Measurements from ENCODE around the gene NXT1. TPM values are rescaled to one million over a fixed set of nuclear protein-coding genes. Genes with fewer than 3 reads are reported as not detected.

NXT1 gene
- polyA plus RNA-seq, 3 donors from 2014 or later: 60.3 to 129 (median 94.2) TPM

- Mint-ChIP-seq H3K4me1 (peaks cover 1 to 11% of the 10 kb centered on the region in 2 donors), H3K36me3 (peaks cover 11 to 46% (median 15%) of the 10 kb centered on the region in 3 donors)
These were observed 43.6 kb downstream of the NXT1 start for GRCh38 chr20:23393996-23394775.

GRCh38 chr20:23396950-23397627 lies 46.5 kb downstream of the NXT1 start:
- Mint-ChIP-seq H3K4me1 (peaks cover 1 to 17% of the 10 kb centered on the region in 2 donors), H3K36me3 (peaks cover 11 to 35% (median 11%) of the 10 kb centered on the region in 3 donors), H3K4me3 (no peak overlapping the region), H3K27ac (peak overlapping the region in 2 of 6 donors; percentile 12 to 53), H3K9me3 (no peaks in the 10 kb centered on the region), H3K27me3 (ENCODE audit: low read depth in 3 of 3) (no peaks in the 10 kb centered on the region)
- DNase-seq: no peak

More at GRCh38 chr20:23393996-23394775, 43.6 kb downstream of the NXT1 start:
- DNase-seq: no peak
- Mint-ChIP-seq H3K9me3 (no peaks in the 10 kb centered on the region), H3K4me3 (no peak overlapping the region), H3K27me3 (ENCODE audit: low read depth in 3 of 3) (no peaks in the 10 kb centered on the region), H3K27ac (peak overlapping the region in 3 of 6 donors; percentile 7 to 75 (median 45))

- peak overlapping the region in 3 of 6 donors; percentile 6 to 80 (median 62) for H3K27ac Mint-ChIP-seq
- no peaks in the 10 kb centered on the region for H3K9me3 Mint-ChIP-seq
- no peak overlapping the region for H3K4me3 Mint-ChIP-seq
- DNase-seq: no peak
- peaks cover 8 to 34% (median 9%) of the 10 kb centered on the region in 3 donors for H3K36me3 Mint-ChIP-seq
- H3K27me3 Mint-ChIP-seq (ENCODE audit: low read depth in 3 of 3): no peaks in the 10 kb centered on the region
- peaks cover 1 to 17% of the 10 kb centered on the region in 2 donors for H3K4me1 Mint-ChIP-seq
These were observed 47.4 kb downstream of the NXT1 start for GRCh38 chr20:23397961-23398360.

GRCh38 chr20:23399568-23400241 lies 49.1 kb downstream of the NXT1 start:
- H3K36me3 Mint-ChIP-seq: peaks cover 0 to 18% (median 0%) of the 10 kb centered on the region in 3 donors
- H3K4me1 Mint-ChIP-seq: peaks cover 1 to 28% of the 10 kb centered on the region in 2 donors
- no peaks in the 10 kb centered on the region for H3K9me3 Mint-ChIP-seq
- no peak overlapping the region for H3K4me3 Mint-ChIP-seq
- DNase-seq: no peak
- peak overlapping the region in 3 of 6 donors; percentile 0 to 32 (median 9) for H3K27ac Mint-ChIP-seq
- no peaks in the 10 kb centered on the region for H3K27me3 Mint-ChIP-seq (ENCODE audit: low read depth in 3 of 3)

- no peak overlapping the region for H3K4me3 Mint-ChIP-seq
- H3K27me3 Mint-ChIP-seq (ENCODE audit: low read depth in 3 of 3): peaks cover 0 to 2% (median 0%) of the 10 kb centered on the region in 3 donors
- peaks cover 0 to 13% (median 0%) of the 10 kb centered on the region in 3 donors for H3K36me3 Mint-ChIP-seq
- no peak for DNase-seq
- no peak overlapping the region for H3K27ac Mint-ChIP-seq
- H3K9me3 Mint-ChIP-seq: no peaks in the 10 kb centered on the region
- peaks cover 3 to 39% of the 10 kb centered on the region in 2 donors for H3K4me1 Mint-ChIP-seq
These were observed 50.5 kb downstream of the NXT1 start for GRCh38 chr20:23401051-23401450.

- no peak for DNase-seq
- H3K4me1 Mint-ChIP-seq: peaks cover 20 to 53% of the 10 kb centered on the region in 2 donors
- peaks cover 0 to 2% (median 0%) of the 10 kb centered on the region in 3 donors for H3K27me3 Mint-ChIP-seq (ENCODE audit: low read depth in 3 of 3)
- no peak overlapping the region for H3K4me3 Mint-ChIP-seq
- no peaks in the 10 kb centered on the region for H3K9me3 Mint-ChIP-seq
- H3K36me3 Mint-ChIP-seq: peaks cover 0 to 11% (median 0%) of the 10 kb centered on the region in 3 donors
- no peak overlapping the region for H3K27ac Mint-ChIP-seq
These were observed 53.2 kb downstream of the NXT1 start for GRCh38 chr20:23403751-23404150.

GRCh38 chr20:23404196-23404595 lies 53.6 kb downstream of the NXT1 start:
- peaks cover 20 to 55% of the 10 kb centered on the region in 2 donors for H3K4me1 Mint-ChIP-seq
- peaks cover 0 to 2% (median 0%) of the 10 kb centered on the region in 3 donors for H3K27me3 Mint-ChIP-seq (ENCODE audit: low read depth in 3 of 3)
- no peak overlapping the region for H3K27ac Mint-ChIP-seq

More at GRCh38 chr20:23404196-23404595, 53.6 kb downstream of the NXT1 start:
- Mint-ChIP-seq H3K4me3 (no peak overlapping the region), H3K9me3 (no peaks in the 10 kb centered on the region), H3K36me3 (peaks cover 0 to 11% (median 0%) of the 10 kb centered on the region in 3 donors)
- DNase-seq: no peak

Other genes with a start within 250 kb of the NXT1 start
- 1 to 10 TPM; 3.5 to 7.0 (median 5.5) TPM for gene GZF1, start 11.4 kb downstream of the NXT1 start, polyA plus RNA-seq
- 10 to 100 TPM in 1 of 3 donors, 1 to 10 TPM in 2; 6.1 to 11.2 (median 7.0) TPM for gene NAPB, start 70.7 kb downstream of the NXT1 start, polyA plus RNA-seq
- gene CSTL1, start 88.9 kb downstream of the NXT1 start, polyA plus RNA-seq: not detected
- not detected for gene CST11, start 102.1 kb downstream of the NXT1 start, polyA plus RNA-seq
- gene CST8, start 140.3 kb downstream of the NXT1 start, polyA plus RNA-seq: not detected
- gene CST9L, start 217.7 kb downstream of the NXT1 start, polyA plus RNA-seq: not detected